SK-N-SH treated with all-trans-retinoic acid at 6 μM for 48 hours (cell line): ENCODE data around the gene ADAMTS17.

Experiments used
- ARNTL ChIP-seq: fragments of 450-650 bp; formaldehyde crosslinking; IDR thresholded peaks from 2 replicates; pipeline ENCODE4 v1.5.0; 2020; ENCODE audit warnings: low read depth, mild to moderate bottlenecking, moderate library complexity, borderline replicate concordance
- CREB5 ChIP-seq: fragments of 250-450 bp; sonication (Bioruptor Pico); IDR thresholded peaks from 2 replicates; pipeline ENCODE4 v1.5.1; 2020; ENCODE audit warnings: low read depth, mild to moderate bottlenecking, moderate library complexity
- ESRRG ChIP-seq: fragments of 250-450 bp; sonication (Bioruptor Pico); IDR thresholded peaks from 2 replicates; pipeline ENCODE4 v1.6.1; 2021; ENCODE audit warnings: mild to moderate bottlenecking
- ISL1 ChIP-seq: fragments of 250-450 bp; sonication (Bioruptor Pico); IDR thresholded peaks from 2 replicates; pipeline ENCODE4 v2.1.2; 2022; ENCODE audit warnings: mild to moderate bottlenecking, moderate library complexity
- OSR1 ChIP-seq: fragments of 250-450 bp; sonication (Bioruptor Pico); IDR thresholded peaks from 2 replicates; pipeline ENCODE4 v1.8.0; 2022; ENCODE audit warnings: moderate library complexity, mild to moderate bottlenecking, inconsistent platforms
- PPARA ChIP-seq: fragments of 250-450 bp; sonication (Bioruptor Pico); IDR thresholded peaks from 2 replicates; pipeline ENCODE4 v1.5.0; 2020; ENCODE audit warnings: mild to moderate bottlenecking, borderline replicate concordance
- RARB ChIP-seq: fragments of 250-450 bp; sonication (Bioruptor Pico); IDR thresholded peaks from 2 replicates; pipeline ENCODE4 v1.8.0; 2021; ENCODE audit warnings: mild to moderate bottlenecking, moderate library complexity
- TCF4 ChIP-seq: fragments of 250-450 bp; sonication (Bioruptor Pico); IDR thresholded peaks from 2 replicates; pipeline ENCODE4 v1.8.0; 2021; ENCODE audit warnings: mild to moderate bottlenecking, moderate library complexity, borderline replicate concordance
- TOX ChIP-seq: fragments of 250-450 bp; sonication (Bioruptor Pico); IDR thresholded peaks from 2 replicates; pipeline ENCODE4 v1.8.0; 2021; ENCODE audit warnings: mild to moderate bottlenecking, moderate library complexity, borderline replicate concordance
- ZFP3 ChIP-seq: fragments of 250-450 bp; sonication (Bioruptor Pico); IDR thresholded peaks from 2 replicates; pipeline ENCODE4 v1.5.0; 2020; ENCODE audit warnings: mild to moderate bottlenecking, moderate library complexity
- ZFP30 ChIP-seq: fragments of 450-650 bp; formaldehyde crosslinking; IDR thresholded peaks from 2 replicates; pipeline ENCODE4 v1.5.0; 2022; ENCODE audit warnings: mild to moderate bottlenecking, moderate library complexity

DNA sequence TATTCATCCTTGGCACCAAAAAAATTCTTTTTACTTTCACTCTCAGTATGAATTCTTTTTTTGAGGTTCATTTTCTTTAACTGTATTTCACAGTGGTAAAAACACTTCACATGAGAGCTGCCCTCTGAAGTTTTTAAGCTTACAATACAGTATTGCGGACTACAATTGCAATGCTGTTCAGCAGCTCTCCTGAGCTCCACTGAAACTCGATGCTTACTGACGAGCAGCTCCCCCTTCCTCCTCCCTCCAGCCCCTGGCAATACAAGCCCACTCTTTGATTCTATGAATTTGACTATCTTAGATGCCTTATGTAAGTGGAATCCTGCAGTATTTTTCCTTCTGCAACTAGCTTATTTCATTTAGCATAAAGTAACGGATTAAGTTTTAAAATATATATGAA lies 183.4 kb downstream of the ADAMTS17 start:
- TF ChIP-seq ISL1 (CRISPR knock-in tag) = no peak
- no peak for TF ChIP-seq ARNTL (CRISPR knock-in tag)
- TF ChIP-seq ZFP30 (CRISPR knock-in tag) = no peak
- TF ChIP-seq CREB5 = no peak
- TF ChIP-seq PPARA = no peak
- TF ChIP-seq ESRRG (CRISPR knock-in tag) = no peak
- TF ChIP-seq TCF4 (CRISPR knock-in tag) = no peak
- no peak for TF ChIP-seq TOX (CRISPR knock-in tag)
- TF ChIP-seq ZFP3 (CRISPR knock-in tag) = no peak
- no peak for TF ChIP-seq OSR1 (CRISPR knock-in tag)
- TF ChIP-seq RARB (CRISPR knock-in tag) = no peak
